IMR-90 (cell line): ENCODE results near the gene MVP. TPM values are rescaled to one million over a fixed set of nuclear protein-coding genes. Genes with fewer than 3 reads are reported as not detected.

Experiments used
- ATAC-seq: fragments of 200-7000 bp; cut with Tn5 transposase; 2 replicates; pipeline ENCODE4 v1.9.1; 2020; ENCODE audit warnings: low read depth, mild to moderate bottlenecking, moderate library complexity
- BruUV-seq: library from RNA; stranded (reverse); fragments of 400-500 nt; replicated peaks from 2 replicates; lab custom pipeline; 2021; lab: Mats Ljungman, UMichigan
- CTCF ChIA-PET: fragments of 300-600 bp; formaldehyde crosslinking; extraction: SDS; loops from one replicate; lab custom pipeline; 2021; ENCODE audit warnings: antibody characterized with exemption; lab: Yijun Ruan, JAX
- POLR2A ChIA-PET: fragments of 300-600 bp; sonication (Branson Sonifier 250); formaldehyde crosslinking; loops from one replicate; lab custom pipeline; 2022; ENCODE audit warnings: antibody characterized with exemption; ENCODE audit not compliant: unreplicated experiment; lab: Charles Lee
- DNase-seq: peaks from one replicate; pipeline ENCODE4 v3.0.0; 2013
- H2AFZ ChIP-seq: replicated peaks from 2 replicates; pipeline ENCODE3; 2013; ENCODE audit warnings: low read length, mild to moderate bottlenecking; ENCODE audit not compliant: poor library complexity
- H2AK5ac ChIP-seq: 2 replicates; pipeline ENCODE4 v1.6.1; 2013; ENCODE audit warnings: low read depth, low read length, inconsistent platforms
- H2AK9ac ChIP-seq: replicated peaks from 2 replicates; pipeline ENCODE3; 2013; ENCODE audit warnings: mild to moderate bottlenecking, low read depth, low read length, moderate library complexity; ENCODE audit not compliant: poor library complexity
- H2BK120ac ChIP-seq: 2 replicates; pipeline ENCODE4 v1.6.1; 2013; ENCODE audit warnings: low read depth, low read length, inconsistent platforms
- H2BK15ac ChIP-seq: 3 replicates; pipeline ENCODE4 v1.6.1; 2013; ENCODE audit warnings: low read depth, low read length, inconsistent platforms
- H2BK20ac ChIP-seq: 2 replicates; pipeline ENCODE4 v1.6.1; 2013; ENCODE audit warnings: low read depth, mild to moderate bottlenecking, inconsistent platforms, low read length, moderate library complexity
- H2BK5ac ChIP-seq: 2 replicates; pipeline ENCODE4 v1.6.1; 2013; ENCODE audit warnings: mild to moderate bottlenecking, low read depth, low read length, inconsistent platforms; ENCODE audit not compliant: poor library complexity, severe bottlenecking
- H3K14ac ChIP-seq: replicated peaks from 2 replicates; pipeline ENCODE4 v1.6.1; 2013; ENCODE audit warnings: low read depth, low read length, inconsistent platforms
- H3K18ac ChIP-seq: 2 replicates; pipeline ENCODE4 v1.6.1; 2013; ENCODE audit warnings: low read depth, low read length, control low read depth
- H3K23ac ChIP-seq: 2 replicates; pipeline ENCODE4 v1.6.1; 2013; ENCODE audit warnings: low read depth, low read length, inconsistent platforms
- H3K27ac ChIP-seq: 2 replicates; pipeline ENCODE4 v1.5.1; 2013; ENCODE audit warnings: mild to moderate bottlenecking, control low read depth, low read length; ENCODE audit not compliant: insufficient read depth
- H3K27me3 ChIP-seq: 2 replicates; pipeline ENCODE4 v1.6.1; 2013; ENCODE audit warnings: low read length; ENCODE audit not compliant: control insufficient read depth, insufficient read depth
- H3K36me3 ChIP-seq: 2 replicates; pipeline ENCODE4 v1.6.1; 2013; ENCODE audit warnings: low read length, mixed read lengths; ENCODE audit not compliant: control insufficient read depth, insufficient read depth
- H3K4ac ChIP-seq: 2 replicates; pipeline ENCODE4 v1.6.1; 2013; ENCODE audit warnings: low read depth, low read length, inconsistent platforms
- H3K4me1 ChIP-seq: 2 replicates; pipeline ENCODE4 v1.6.1; 2013; ENCODE audit warnings: low read length, mixed read lengths; ENCODE audit not compliant: control insufficient read depth, insufficient read depth
- H3K4me2 ChIP-seq: 2 replicates; pipeline ENCODE4 v1.6.1; 2013; ENCODE audit warnings: low read depth, mild to moderate bottlenecking, control low read depth, low read length, moderate library complexity
- H3K4me3 ChIP-seq: 2 replicates; pipeline ENCODE4 v1.5.1; 2013; ENCODE audit warnings: low read depth, mild to moderate bottlenecking, control low read depth, low read length, moderate library complexity; ENCODE audit not compliant: insufficient read depth
- H3K56ac ChIP-seq: 2 replicates; pipeline ENCODE4 v1.6.1; 2013; ENCODE audit warnings: low read length, inconsistent platforms; ENCODE audit not compliant: insufficient read depth; ENCODE audit errors: extremely low read depth
- H3K79me1 ChIP-seq, 2 experiments: 2 replicates each; pipeline ENCODE4 v1.6.1; 2013; ENCODE audit warnings: low read length in 2 of 2, inconsistent platforms in 1 of 2, low read depth in 1 of 2
- H3K9ac ChIP-seq: 2 replicates; pipeline ENCODE4 v1.6.1; 2013; ENCODE audit warnings: low read depth, low read length, control low read depth
- H3K9me1 ChIP-seq: 2 replicates; pipeline ENCODE4 v1.6.1; 2013; ENCODE audit warnings: low read length, inconsistent platforms; ENCODE audit not compliant: insufficient read depth
- H3K9me3 ChIP-seq: 2 replicates; pipeline ENCODE4 v1.6.1; 2013; ENCODE audit warnings: low read length; ENCODE audit not compliant: control insufficient read depth, insufficient read depth
- H4K20me1 ChIP-seq: 2 replicates; pipeline ENCODE4 v1.6.1; 2013; ENCODE audit warnings: low read length, inconsistent platforms; ENCODE audit not compliant: insufficient read depth
- H4K5ac ChIP-seq: 2 replicates; pipeline ENCODE4 v1.6.1; 2013; ENCODE audit warnings: mild to moderate bottlenecking, low read depth, low read length, control low read depth
- H4K8ac ChIP-seq, 2 experiments: 2 replicates each; pipeline ENCODE4 v1.6.1; 2013; ENCODE audit warnings: low read depth in 2 of 2, low read length in 2 of 2, control low read depth in 1 of 2, inconsistent platforms in 1 of 2
- H4K91ac ChIP-seq: 2 replicates; pipeline ENCODE4 v1.6.1; 2013; ENCODE audit warnings: low read depth, low read length, inconsistent platforms; ENCODE audit not compliant: insufficient read depth
- RAD21 ChIP-seq: IDR thresholded peaks from 2 replicates; pipeline ENCODE4 v1.6.1; 2012; ENCODE audit warnings: low read length, improper control_type of control experiment
- WGBS, 2 experiments: methylation state at CpG; one replicate each; pipeline versions ENCODE4 v1.1.5 to v1.1.7; 2013; ENCODE audit warnings: missing lambda C conversion rate in 2 of 2; ENCODE audit not compliant: insufficient read length in 1 of 2; ENCODE audit errors: extremely low coverage in 2 of 2; 5-methylcytosine and 5-hydroxymethylcytosine counted together
- dilution Hi-C: fragments of 300-500 bp; cut with HindIII; formaldehyde crosslinking; loops from one replicate; pipeline ENCODE4 v1.14.3; 2018; ENCODE audit warnings: low sequenced_read_pairs; ENCODE audit not compliant: unreplicated experiment
- in situ Hi-C: fragments of 300-500 bp; cut with MboI; formaldehyde crosslinking; loops from 3 replicates; pipeline ENCODE4 v1.14.3; 2019; ENCODE audit warnings: low sequenced_read_pairs, inconsistent platforms, mixed read lengths
- intact Hi-C: fragments of 100-400 bp; cut with micrococcal nuclease; formaldehyde crosslinking; loops from 2 replicates; pipeline ENCODE4 v1.10.0; 2022
- polyA plus RNA-seq, 3 experiments: library from polyadenylated mRNA; depleted of rRNA; stranded (reverse); fragments of >200 nt; gene quantifications; 2 replicates each; pipeline ENCODE4 v1.2.3, GENCODE V29; 2012; ENCODE audit warnings: low replicate concordance in 1 of 3
- total RNA-seq: library from RNA; depleted of rRNA; stranded (reverse); fragments of >200 nt; gene quantifications from 2 replicates; pipeline ENCODE4 v1.2.3, GENCODE V29; 2012
- TF ChIP-seq, protein P1 (sequence below): fragments of 150-350 bp; IDR thresholded peaks from 2 replicates; pipeline ENCODE4 v1.6.1; 2017; ENCODE audit warnings: mild to moderate bottlenecking, antibody characterized with exemption, low read length, low read depth

The MVP gene
- total and polyA plus RNA-seq, 2 of the 4 experiments (the other 2 are of a cell fraction): 204 to 319 TPM

- DNase-seq: no peak
- H3K4ac ChIP-seq: peak overlapping the region; percentile 93
- peak overlapping the region; percentile 92 for H4K91ac ChIP-seq
- peaks cover 27% of the 10 kb centered on the region for H3K4me1 ChIP-seq
- H3K79me1 ChIP-seq: peaks cover 21 to 65% of the 10 kb centered on the region in 2 experiments; a peak in 3 of 4 replicates
- CTCF ChIA-PET: interaction anchor here (1.8 kb wide), 2 partner anchors 27 to 28 kb away, joined by 6 to 7 read pairs; no protein-coding TSS in a partner anchor
- peak overlapping the region; percentile 66 for H3K18ac ChIP-seq
- no peak for ATAC-seq
- dilution Hi-C loops: no loop called here
- peak overlapping the region; percentile 88 for H3K9ac ChIP-seq
- H3K36me3 ChIP-seq: peaks cover 6% of the 10 kb centered on the region
- H3K23ac ChIP-seq: peak overlapping the region; percentile 94
- H3K27me3 ChIP-seq: no peaks in the 10 kb centered on the region
- peak overlapping the region; percentile 99 for H3K14ac ChIP-seq
- no peaks in the 10 kb centered on the region for H3K9me3 ChIP-seq
- TF ChIP-seq, protein P1, sequence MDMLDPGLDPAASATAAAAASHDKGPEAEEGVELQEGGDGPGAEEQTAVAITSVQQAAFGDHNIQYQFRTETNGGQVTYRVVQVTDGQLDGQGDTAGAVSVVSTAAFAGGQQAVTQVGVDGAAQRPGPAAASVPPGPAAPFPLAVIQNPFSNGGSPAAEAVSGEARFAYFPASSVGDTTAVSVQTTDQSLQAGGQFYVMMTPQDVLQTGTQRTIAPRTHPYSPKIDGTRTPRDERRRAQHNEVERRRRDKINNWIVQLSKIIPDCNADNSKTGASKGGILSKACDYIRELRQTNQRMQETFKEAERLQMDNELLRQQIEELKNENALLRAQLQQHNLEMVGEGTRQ: peak; percentile 83
- no peak for TF ChIP-seq RAD21
- peak overlapping the region; percentile 88 for H4K5ac ChIP-seq
- H3K27ac ChIP-seq: peak overlapping the region; percentile 88
- peaks cover 12% of the 10 kb centered on the region for H4K20me1 ChIP-seq
- in situ Hi-C loops: no loop called here
- BruUV-seq: TSS peak; percentile 21
- H2AFZ ChIP-seq: no peak overlapping the region
- H3K56ac ChIP-seq: peak overlapping the region; percentile 94
- H2BK120ac ChIP-seq: peak overlapping the region; percentile 76
- 60% methylated on average over 4 of the region's 11 CpGs; no CpG with 5 or more reads in 1 of the 2 experiments for WGBS, 2 experiments
- peak overlapping the region; percentile 86 for H2BK5ac ChIP-seq
- H3K9me1 ChIP-seq: peaks cover 17% of the 10 kb centered on the region
- H2BK20ac ChIP-seq: 0 out of 2 replicates have a peak overlapping the region, but pooled peaks have one; percentile 16
- intact Hi-C loops: loop anchor here (5.0 kb wide), 1 partner anchor 41 kb away; the partner anchor contains the start of gene CDIPT
- peak overlapping the region; percentile 68 to 95 for H4K8ac ChIP-seq
- H3K4me2 ChIP-seq: peak overlapping the region; percentile 90
- POLR2A ChIA-PET: no interaction called here
- H2AK5ac ChIP-seq: peak overlapping the region; percentile 97
- peak overlapping the region; percentile 85 for H3K4me3 ChIP-seq
- peak overlapping the region; percentile 77; the same call in 2 of the 3 replicates for H2BK15ac ChIP-seq
- H2AK9ac ChIP-seq: peak overlapping the region; percentile 100
These were observed 724 bp downstream of the MVP start for GRCh38 chr16:29820730-29821642.
